AG09319 (cell line): ENCODE data around the gene CD300H.

ENCODE experiments used
- DNase-seq: peaks from one replicate; pipeline ENCODE4 v3.0.0-alpha.2; 2010; ENCODE audit warnings: low read depth; ENCODE audit errors: extremely low read depth
- TF ChIP-seq, protein P1 (sequence below): IDR thresholded peaks from 2 replicates; pipeline ENCODE4 v1.5.1; 2011; ENCODE audit warnings: low read depth, mild to moderate bottlenecking, inconsistent platforms, low read length, moderate library complexity

CD300H gene

DNA sequence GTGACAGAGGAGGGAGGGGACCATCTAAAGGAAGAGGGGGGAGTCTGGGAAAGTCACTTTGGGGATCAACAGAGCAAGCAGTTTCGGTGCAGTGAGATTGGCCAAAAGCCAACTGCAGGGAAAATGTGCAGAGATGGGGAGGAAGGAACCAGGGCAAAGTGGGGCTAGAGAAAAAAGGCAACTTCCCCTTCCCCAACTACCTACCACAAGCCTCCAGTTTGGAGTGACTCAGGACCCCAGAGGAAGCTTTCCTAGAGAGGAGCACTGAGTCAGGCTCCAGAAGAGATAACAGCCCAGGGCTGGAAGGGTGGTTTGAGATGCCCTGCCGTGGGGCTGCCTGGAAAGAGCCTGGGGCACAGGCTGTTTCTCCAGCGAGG, 31.7 kb upstream of the CD300H start:
- TF ChIP-seq, protein P1, sequence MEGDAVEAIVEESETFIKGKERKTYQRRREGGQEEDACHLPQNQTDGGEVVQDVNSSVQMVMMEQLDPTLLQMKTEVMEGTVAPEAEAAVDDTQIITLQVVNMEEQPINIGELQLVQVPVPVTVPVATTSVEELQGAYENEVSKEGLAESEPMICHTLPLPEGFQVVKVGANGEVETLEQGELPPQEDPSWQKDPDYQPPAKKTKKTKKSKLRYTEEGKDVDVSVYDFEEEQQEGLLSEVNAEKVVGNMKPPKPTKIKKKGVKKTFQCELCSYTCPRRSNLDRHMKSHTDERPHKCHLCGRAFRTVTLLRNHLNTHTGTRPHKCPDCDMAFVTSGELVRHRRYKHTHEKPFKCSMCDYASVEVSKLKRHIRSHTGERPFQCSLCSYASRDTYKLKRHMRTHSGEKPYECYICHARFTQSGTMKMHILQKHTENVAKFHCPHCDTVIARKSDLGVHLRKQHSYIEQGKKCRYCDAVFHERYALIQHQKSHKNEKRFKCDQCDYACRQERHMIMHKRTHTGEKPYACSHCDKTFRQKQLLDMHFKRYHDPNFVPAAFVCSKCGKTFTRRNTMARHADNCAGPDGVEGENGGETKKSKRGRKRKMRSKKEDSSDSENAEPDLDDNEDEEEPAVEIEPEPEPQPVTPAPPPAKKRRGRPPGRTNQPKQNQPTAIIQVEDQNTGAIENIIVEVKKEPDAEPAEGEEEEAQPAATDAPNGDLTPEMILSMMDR = no peak
- DNase-seq = no peak

DNA sequence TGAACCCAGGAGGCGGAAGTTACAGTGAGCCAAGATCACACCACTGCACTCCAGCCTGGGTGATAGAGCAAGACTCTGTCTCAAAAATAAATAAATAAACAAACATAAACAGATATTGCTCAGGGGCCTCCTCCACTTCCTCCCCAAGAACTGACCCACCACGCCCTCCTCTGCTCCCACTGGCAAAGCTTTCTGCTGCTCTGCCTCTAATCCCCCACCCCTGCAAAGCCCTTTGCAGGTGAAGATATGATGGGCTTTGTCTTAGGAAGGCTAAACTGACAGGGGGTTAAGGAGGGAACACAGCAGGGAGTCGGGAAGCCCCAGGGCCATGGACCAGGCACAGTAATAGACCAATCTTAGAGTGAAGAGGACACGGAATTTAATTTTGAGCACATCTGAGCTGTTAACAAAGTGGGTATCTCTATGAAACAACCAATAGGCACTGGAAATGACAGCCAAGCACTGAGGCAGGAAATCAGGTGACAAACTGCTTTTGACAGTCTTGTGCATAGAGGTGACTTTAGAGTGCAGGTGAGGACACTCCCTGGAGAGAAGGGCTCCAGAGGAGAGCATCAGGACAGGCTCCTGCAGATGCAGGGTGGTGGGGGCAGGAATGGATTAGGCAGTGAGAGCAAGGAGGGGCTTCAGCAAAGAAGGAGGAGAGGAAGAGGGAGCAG, 31.2 kb upstream of the CD300H start:
- DNase-seq = no peak

DNA sequence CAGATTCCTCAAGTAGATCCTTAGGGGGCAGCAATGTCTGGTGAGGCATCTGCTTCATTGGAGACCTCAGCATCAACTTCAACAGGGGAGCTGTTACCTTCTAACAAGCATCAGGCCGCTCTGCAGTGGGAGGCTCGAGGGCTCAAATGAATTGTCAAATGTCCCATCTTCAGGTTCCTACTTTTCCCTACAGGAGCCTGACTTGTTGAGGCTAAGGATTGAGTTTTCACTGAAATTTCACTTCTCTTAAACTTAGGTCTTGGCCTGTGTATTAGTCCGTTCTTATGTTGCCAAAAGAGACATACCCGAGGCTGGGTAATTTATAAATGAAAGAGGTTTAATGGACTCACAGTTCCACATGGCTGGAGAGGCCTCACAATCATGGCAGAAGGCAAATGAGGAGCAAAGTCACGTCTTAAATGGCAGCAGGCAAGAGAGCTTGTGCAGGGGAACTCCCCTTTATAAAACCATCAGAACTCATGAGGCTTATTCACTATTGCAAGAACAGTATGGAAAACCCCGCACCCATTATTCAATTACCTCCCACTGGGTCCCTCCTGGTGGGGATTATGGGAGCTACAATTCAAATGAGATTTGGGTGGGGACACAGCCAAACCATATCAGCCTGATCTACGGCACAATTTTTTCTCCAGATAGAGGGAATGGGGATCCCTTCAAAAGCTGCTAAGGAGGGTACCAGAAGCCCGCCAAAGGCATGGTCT, 29.9 kb upstream of the CD300H start:
- TF ChIP-seq, protein P1 = no peak
- DNase-seq = no peak

More for the DNA sequence above, 31.2 kb upstream of the CD300H start:
- TF ChIP-seq, protein P1 = no peak

DNA sequence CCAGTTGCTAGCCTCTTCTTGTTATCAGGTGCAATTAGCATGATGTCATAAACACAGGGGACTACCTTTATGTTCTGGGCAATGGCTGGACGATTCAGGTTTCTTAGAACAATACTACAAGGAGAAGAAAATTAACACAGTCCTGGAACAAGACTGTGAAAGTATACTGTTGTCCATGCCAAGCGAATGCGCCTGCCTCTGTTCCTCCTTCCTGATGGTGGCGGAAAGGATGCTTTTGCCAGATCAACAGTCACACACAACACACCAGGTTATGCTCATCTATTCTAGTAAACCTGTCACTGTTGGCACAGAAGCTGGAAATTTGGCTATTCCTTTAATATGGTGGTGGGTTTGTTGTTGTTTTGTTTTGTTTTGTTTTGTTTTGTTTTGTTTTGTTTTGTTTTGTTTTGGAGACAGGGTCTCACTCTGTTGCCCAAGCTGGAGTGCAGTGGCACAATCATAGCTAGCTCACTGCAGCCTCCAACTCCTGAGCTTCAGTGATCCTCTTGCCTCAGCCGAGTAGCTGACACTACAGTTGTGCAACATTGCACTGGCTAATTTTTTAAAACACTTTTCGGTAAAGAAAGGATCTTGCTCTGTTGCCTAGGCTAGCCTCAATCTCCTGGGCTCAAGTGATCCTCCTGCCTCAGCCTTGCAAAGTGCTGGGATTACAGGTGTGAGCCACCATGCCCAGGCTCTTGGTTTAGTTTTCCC, 27.9 kb upstream of the CD300H start:
- no peak for DNase-seq
- TF ChIP-seq, protein P1 = no peak

DNA sequence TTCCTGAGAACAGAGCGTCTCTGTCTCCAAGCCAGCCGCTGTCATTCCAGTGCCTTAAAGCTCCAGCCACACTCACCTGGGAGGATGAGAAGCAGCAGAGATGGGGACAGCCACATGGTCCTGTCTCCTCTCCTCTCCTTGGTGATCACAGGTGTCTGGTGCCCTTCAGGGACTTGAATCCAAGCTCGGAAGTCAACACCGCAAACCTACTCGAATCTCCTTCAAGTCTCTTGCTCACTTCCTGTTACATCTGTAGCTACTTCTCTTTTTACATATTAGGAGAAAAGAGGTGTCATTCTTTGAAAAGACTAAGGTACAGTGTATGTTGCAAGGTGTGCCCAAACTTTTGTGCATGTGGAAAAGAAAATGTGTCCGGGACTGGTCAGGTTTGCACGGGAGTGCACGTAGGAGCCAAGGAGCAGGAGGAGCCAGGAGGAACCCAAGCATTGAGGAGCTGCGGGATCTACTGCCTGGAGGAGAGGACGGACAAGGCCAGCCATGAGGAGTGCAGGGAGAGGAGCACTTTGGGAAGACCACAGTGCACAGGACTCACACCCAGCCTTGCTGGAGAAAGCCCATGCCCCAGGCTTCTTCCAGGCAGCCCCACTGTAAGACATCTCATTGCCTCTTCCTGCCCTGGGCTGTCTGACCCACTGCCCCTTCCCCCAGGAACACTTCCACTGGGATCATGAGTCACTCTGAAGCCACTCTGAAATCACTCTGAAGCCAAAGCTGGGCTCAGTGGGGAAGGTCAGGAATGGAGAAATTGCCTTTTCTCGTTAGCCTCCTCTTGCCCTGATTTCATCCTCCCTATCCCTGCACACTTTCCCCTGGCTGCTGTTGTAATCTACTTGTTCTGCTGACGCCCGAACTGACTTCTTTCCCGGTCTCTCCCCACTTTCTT, 25.0 kb upstream of the CD300H start, which contains the start of gene CD300LD:
TSS of gene CD300LD (minus strand) at position 197 of the 904 bp plus-strand sequence. CDS start at position 116, 81 bp downstream.
- TF ChIP-seq, protein P1 = no peak
- no peak for DNase-seq

DNA sequence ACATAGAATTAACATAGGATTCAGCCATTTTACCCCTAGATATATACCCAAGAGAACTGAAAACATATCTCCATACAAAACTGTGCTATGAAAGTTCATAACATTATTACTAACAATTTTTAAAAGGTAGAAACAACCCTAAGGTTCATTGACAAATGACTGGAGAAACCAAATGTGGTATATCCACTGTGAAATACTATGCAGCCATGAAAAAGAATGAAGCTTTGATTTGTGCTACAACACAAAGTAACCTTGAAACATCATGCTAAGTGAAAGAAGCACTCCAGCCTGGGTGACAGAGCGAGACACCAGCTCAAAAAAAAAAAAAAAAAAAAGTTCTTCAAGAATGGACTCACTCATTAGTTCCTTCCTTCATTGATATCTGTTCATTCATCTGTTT, 24.2 kb upstream of the CD300H start:
- TF ChIP-seq, protein P1 = no peak

More for the DNA sequence above, 24.2 kb upstream of the CD300H start:
- no peak for DNase-seq
